H9 (cell line): Measurements from ENCODE around the gene OR5B12. TPM values are rescaled to one million over a fixed set of nuclear protein-coding genes. Genes with fewer than 3 reads are reported as not detected.

ENCODE experiments used
- DNase-seq: peaks from one replicate; pipeline ENCODE4 v3.0.0-alpha.2; 2017
- H2AFZ ChIP-seq: one replicate; pipeline ENCODE4 v1.6.1; 2013; ENCODE audit warnings: mild to moderate bottlenecking, low read length, control low read depth, moderate library complexity
- H2AK5ac ChIP-seq: 2 replicates; pipeline ENCODE4 v1.6.1; 2013; ENCODE audit warnings: low read length, control low read depth, mixed read lengths; ENCODE audit not compliant: insufficient read length
- H2BK120ac ChIP-seq: one replicate; pipeline ENCODE4 v1.6.1; 2013; ENCODE audit warnings: low read depth, mild to moderate bottlenecking, low read length, control low read depth, inconsistent platforms; ENCODE audit not compliant: poor library complexity, severe bottlenecking
- H2BK12ac ChIP-seq: 2 replicates; pipeline ENCODE4 v1.6.1; 2013; ENCODE audit warnings: low read length, control low read depth, mixed read lengths, low read depth; ENCODE audit not compliant: insufficient read length
- H2BK15ac ChIP-seq: 2 replicates; pipeline ENCODE4 v1.6.1; 2013; ENCODE audit warnings: low read depth, low read length, control low read depth
- H2BK20ac ChIP-seq: one replicate; pipeline ENCODE4 v1.6.1; 2013; ENCODE audit warnings: low read depth, mild to moderate bottlenecking, low read length, control low read depth, inconsistent platforms; ENCODE audit not compliant: poor library complexity, severe bottlenecking
- H2BK5ac ChIP-seq: 2 replicates; pipeline ENCODE4 v1.6.1; 2013; ENCODE audit warnings: low read length, control low read depth, mixed read lengths; ENCODE audit not compliant: insufficient read length
- H3K14ac ChIP-seq: 2 replicates; pipeline ENCODE4 v1.6.1; 2013; ENCODE audit warnings: low read length, control low read depth; ENCODE audit not compliant: insufficient read depth
- H3K18ac ChIP-seq: 2 replicates; pipeline ENCODE4 v1.6.1; 2013; ENCODE audit warnings: low read depth, mild to moderate bottlenecking, mixed read lengths, low read length, control low read depth; ENCODE audit not compliant: insufficient read length
- H3K23ac ChIP-seq: 2 replicates; pipeline ENCODE4 v1.6.1; 2013; ENCODE audit warnings: low read length, control low read depth, mixed read lengths, low read depth; ENCODE audit not compliant: insufficient read length
- H3K23me2 ChIP-seq: 2 replicates; pipeline ENCODE4 v1.6.1; 2013; ENCODE audit warnings: low read depth, mild to moderate bottlenecking, mixed read lengths, low read length, control low read depth; ENCODE audit not compliant: insufficient read length, poor library complexity, severe bottlenecking
- H3K27ac ChIP-seq: 2 replicates; pipeline ENCODE4 v1.5.1; 2013; ENCODE audit warnings: low read length, control low read depth, mixed read lengths, low read depth; ENCODE audit not compliant: insufficient read length
- H3K27me3 ChIP-seq: 2 replicates; pipeline ENCODE4 v1.6.1; 2013; ENCODE audit warnings: low read length, control low read depth, inconsistent platforms; ENCODE audit not compliant: insufficient read depth
- H3K4ac ChIP-seq: 2 replicates; pipeline ENCODE4 v1.6.1; 2013; ENCODE audit warnings: low read depth, mild to moderate bottlenecking, control low read depth, inconsistent platforms, low read length, moderate library complexity
- H3K4me1 ChIP-seq: 2 replicates; pipeline ENCODE4 v1.6.1; 2013; ENCODE audit warnings: low read length, control low read depth, inconsistent platforms; ENCODE audit not compliant: insufficient read depth
- H3K4me2 ChIP-seq: 2 replicates; pipeline ENCODE4 v1.6.1; 2013; ENCODE audit warnings: low read length, control low read depth, mixed read lengths; ENCODE audit not compliant: insufficient read length, insufficient read depth
- H3K56ac ChIP-seq: 2 replicates; pipeline ENCODE4 v1.6.1; 2013; ENCODE audit warnings: low read depth, mild to moderate bottlenecking, mixed read lengths, low read length, control low read depth; ENCODE audit not compliant: insufficient read length
- H3K79me1 ChIP-seq: 2 replicates; pipeline ENCODE4 v1.6.1; 2013; ENCODE audit warnings: low read depth, mild to moderate bottlenecking, moderate library complexity, low read length, control low read depth, inconsistent platforms; ENCODE audit not compliant: insufficient read depth, poor library complexity, severe bottlenecking
- H3K79me2 ChIP-seq: 2 replicates; pipeline ENCODE4 v1.6.1; 2013; ENCODE audit warnings: low read length, control low read depth, inconsistent platforms; ENCODE audit not compliant: insufficient read depth
- H3K9ac ChIP-seq: 2 replicates; pipeline ENCODE4 v1.6.1; 2013; ENCODE audit warnings: low read length, control low read depth, mixed read lengths; ENCODE audit not compliant: insufficient read length; ENCODE audit errors: extremely low read depth
- H3K9me3 ChIP-seq: one replicate; pipeline ENCODE4 v1.6.1; 2013; ENCODE audit warnings: low read depth, low read length, inconsistent platforms; ENCODE audit not compliant: control insufficient read depth
- H3T11ph ChIP-seq: one replicate; pipeline ENCODE4 v1.6.1; 2013; ENCODE audit warnings: mild to moderate bottlenecking, low read length, control low read depth, inconsistent platforms
- H4K20me1 ChIP-seq: one replicate; pipeline ENCODE4 v1.6.1; 2013; ENCODE audit not compliant: control insufficient read depth, insufficient read length, insufficient read depth
- H4K5ac ChIP-seq: 2 replicates; pipeline ENCODE4 v1.6.1; 2013; ENCODE audit warnings: low read depth, mild to moderate bottlenecking, mixed read lengths, low read length, control low read depth; ENCODE audit not compliant: insufficient read length
- H4K8ac ChIP-seq: replicated peaks from 2 replicates; pipeline ENCODE4 v1.6.1; 2013; ENCODE audit warnings: low read length, control low read depth, mixed read lengths, low read depth; ENCODE audit not compliant: insufficient read length
- H4K91ac ChIP-seq: 2 replicates; pipeline ENCODE4 v1.6.1; 2013; ENCODE audit warnings: low read depth, mild to moderate bottlenecking, moderate library complexity, mixed read lengths, low read length, control low read depth; ENCODE audit not compliant: insufficient read length
- H3K27ac Mint-ChIP-seq, 3 experiments: 2 replicates in 2 of 3; 3 replicates in 1 of 3; pipeline ENCODE4 v1.8.0; 2020 to 2021; ENCODE audit warnings: mixed read lengths in 3 of 3, mild to moderate bottlenecking in 1 of 3, moderate library complexity in 1 of 3
- H3K27me3 Mint-ChIP-seq: 2 replicates; pipeline ENCODE4 v1.8.0; 2021; ENCODE audit warnings: low read depth, mild to moderate bottlenecking, moderate library complexity, mixed read lengths
- H3K36me3 Mint-ChIP-seq, 3 experiments: 2 replicates in 2 of 3; 3 replicates in 1 of 3; pipeline ENCODE4 v1.8.0; 2020 to 2021; ENCODE audit warnings: low read depth in 3 of 3, mixed read lengths in 3 of 3; ENCODE audit not compliant: insufficient read depth in 1 of 3
- H3K4me1 Mint-ChIP-seq, 2 experiments: 2 replicates each; pipeline ENCODE4 v1.8.0; 2020; ENCODE audit warnings: mixed read lengths in 2 of 2
- H3K4me3 Mint-ChIP-seq, 2 experiments: 2 replicates in 1 of 2; 3 replicates in 1 of 2; pipeline ENCODE4 v1.8.0; 2020 to 2021; ENCODE audit warnings: mild to moderate bottlenecking in 2 of 2, mixed read lengths in 2 of 2, moderate library complexity in 1 of 2
- H3K9me3 Mint-ChIP-seq, 2 experiments: 2 replicates in 1 of 2; 3 replicates in 1 of 2; pipeline ENCODE4 v1.8.0; 2020; ENCODE audit warnings: mild to moderate bottlenecking in 2 of 2, mixed read lengths in 2 of 2, moderate library complexity in 1 of 2
- total RNA-seq: library from RNA; stranded (reverse); gene quantifications from 2 replicates; pipeline ENCODE4 v1.2.1, GENCODE V29; 2021
- TF ChIP-seq, protein P1 (sequence below): fragments of 200-600 bp; sonication (generic); conservative IDR thresholded peaks from 3 replicates; pipeline ENCODE4 v1.8.0; 2021; ENCODE audit warnings: antibody characterized with exemption, mild to moderate bottlenecking

OR5B12 gene
- total RNA-seq, 1 experiment from 2014 or later, result not detected

- H3K9me3 ChIP-seq, result no peaks in the 10 kb centered on the region
- H3K4me1 ChIP-seq, result no peaks in the 10 kb centered on the region
- H3T11ph ChIP-seq, result no peak overlapping the region
- Mint-ChIP-seq H3K27me3 (no peaks in the 10 kb centered on the region), H3K4me1 (peaks cover 0 to 13% of the 10 kb centered on the region in 2 experiments; a peak in 2 of 4 replicates), H3K27ac (no peak overlapping the region; a peak in 2 of 7 replicates), H3K4me3 (no peak overlapping the region), H3K9me3 (no peaks in the 10 kb centered on the region; a peak in 1 of 5 replicates), H3K36me3 (no peaks in the 10 kb centered on the region)
- no peak overlapping the region for H3K23ac ChIP-seq
- H3K14ac ChIP-seq, result no peak overlapping the region
- no peak overlapping the region for H2BK15ac ChIP-seq
- H3K27ac ChIP-seq, result no peak overlapping the region
- no peaks in the 10 kb centered on the region for H3K23me2 ChIP-seq
- no peak for DNase-seq
- H2BK20ac ChIP-seq, result no peak overlapping the region
- TF ChIP-seq, protein P1, sequence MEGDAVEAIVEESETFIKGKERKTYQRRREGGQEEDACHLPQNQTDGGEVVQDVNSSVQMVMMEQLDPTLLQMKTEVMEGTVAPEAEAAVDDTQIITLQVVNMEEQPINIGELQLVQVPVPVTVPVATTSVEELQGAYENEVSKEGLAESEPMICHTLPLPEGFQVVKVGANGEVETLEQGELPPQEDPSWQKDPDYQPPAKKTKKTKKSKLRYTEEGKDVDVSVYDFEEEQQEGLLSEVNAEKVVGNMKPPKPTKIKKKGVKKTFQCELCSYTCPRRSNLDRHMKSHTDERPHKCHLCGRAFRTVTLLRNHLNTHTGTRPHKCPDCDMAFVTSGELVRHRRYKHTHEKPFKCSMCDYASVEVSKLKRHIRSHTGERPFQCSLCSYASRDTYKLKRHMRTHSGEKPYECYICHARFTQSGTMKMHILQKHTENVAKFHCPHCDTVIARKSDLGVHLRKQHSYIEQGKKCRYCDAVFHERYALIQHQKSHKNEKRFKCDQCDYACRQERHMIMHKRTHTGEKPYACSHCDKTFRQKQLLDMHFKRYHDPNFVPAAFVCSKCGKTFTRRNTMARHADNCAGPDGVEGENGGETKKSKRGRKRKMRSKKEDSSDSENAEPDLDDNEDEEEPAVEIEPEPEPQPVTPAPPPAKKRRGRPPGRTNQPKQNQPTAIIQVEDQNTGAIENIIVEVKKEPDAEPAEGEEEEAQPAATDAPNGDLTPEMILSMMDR, result no peak
- no peak overlapping the region for H3K4ac ChIP-seq
- H2AFZ ChIP-seq, result no peak overlapping the region
- H4K5ac ChIP-seq, result no peak overlapping the region
- no peaks in the 10 kb centered on the region for H3K27me3 ChIP-seq
- H4K8ac ChIP-seq, result no peak overlapping the region
- H3K79me1 ChIP-seq, result no peaks in the 10 kb centered on the region
- no peaks in the 10 kb centered on the region for H4K20me1 ChIP-seq
- H3K4me2 ChIP-seq, result no peak overlapping the region
- no peak overlapping the region for H2BK120ac ChIP-seq
- no peaks in the 10 kb centered on the region for H3K79me2 ChIP-seq
- H2AK5ac ChIP-seq, result no peak overlapping the region
- H4K91ac ChIP-seq, result no peak overlapping the region
- no peak overlapping the region for H3K9ac ChIP-seq
- H3K18ac ChIP-seq, result no peak overlapping the region
- H3K56ac ChIP-seq, result no peak overlapping the region
- H2BK5ac ChIP-seq, result no peak overlapping the region
- H2BK12ac ChIP-seq, result no peak overlapping the region
Observed at GRCh38 chr11:58487170-58487569, 45.1 kb upstream of the OR5B12 start.
